ENCODE measurements around the gene TRABD2B. TPM values are rescaled to one million over a fixed set of nuclear protein-coding genes. Genes with fewer than 3 reads are reported as not detected.

TRABD2B gene
- total and polyA plus RNA-seq, 7 donors = 0.08 to 0.76 (median 0.42) TPM

DNA sequence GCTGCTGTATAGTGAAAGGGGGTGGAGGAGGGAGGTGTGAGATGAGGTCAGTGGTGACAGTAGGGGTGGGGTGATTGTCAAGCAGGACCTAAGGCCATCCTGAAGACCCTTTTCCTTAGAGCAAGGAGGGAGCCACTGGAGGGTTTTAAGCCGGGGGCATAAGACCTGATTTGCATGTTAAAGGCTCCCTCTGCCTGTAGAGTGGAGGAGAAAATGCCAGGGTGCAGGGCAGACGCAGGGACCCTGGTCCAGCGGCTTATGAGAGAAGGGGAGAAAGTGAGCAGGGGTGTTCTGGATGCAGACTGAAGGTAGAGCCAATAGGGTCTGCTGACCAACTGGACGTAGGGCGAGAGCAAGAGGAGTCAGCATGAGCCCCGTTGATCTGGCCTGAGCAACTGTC lies 154.1 kb downstream of the TRABD2B start:
- no peaks in the 10 kb centered on the region for H3K27me3 ChIP-seq (ENCODE audit: insufficient read depth in 3 of 3, low read length in 2 of 3)
- WGBS, 3 donors = 63 to 67% (median 66%) methylated on average over 6 of the region's 6 CpGs
- no peak overlapping the region for H3K4me3 ChIP-seq
- H3K36me3 ChIP-seq (ENCODE audit: insufficient read depth in 1 of 2, low read depth in 1 of 2) = no peaks in the 10 kb centered on the region
- H3K9me3 ChIP-seq = no peaks in the 10 kb centered on the region
- DNase-seq (peak in 1 of 2 donors; percentile 23), ATAC-seq (no peak)
- H3K4me1 ChIP-seq = no peaks in the 10 kb centered on the region
- TF ChIP-seq, protein P1, sequence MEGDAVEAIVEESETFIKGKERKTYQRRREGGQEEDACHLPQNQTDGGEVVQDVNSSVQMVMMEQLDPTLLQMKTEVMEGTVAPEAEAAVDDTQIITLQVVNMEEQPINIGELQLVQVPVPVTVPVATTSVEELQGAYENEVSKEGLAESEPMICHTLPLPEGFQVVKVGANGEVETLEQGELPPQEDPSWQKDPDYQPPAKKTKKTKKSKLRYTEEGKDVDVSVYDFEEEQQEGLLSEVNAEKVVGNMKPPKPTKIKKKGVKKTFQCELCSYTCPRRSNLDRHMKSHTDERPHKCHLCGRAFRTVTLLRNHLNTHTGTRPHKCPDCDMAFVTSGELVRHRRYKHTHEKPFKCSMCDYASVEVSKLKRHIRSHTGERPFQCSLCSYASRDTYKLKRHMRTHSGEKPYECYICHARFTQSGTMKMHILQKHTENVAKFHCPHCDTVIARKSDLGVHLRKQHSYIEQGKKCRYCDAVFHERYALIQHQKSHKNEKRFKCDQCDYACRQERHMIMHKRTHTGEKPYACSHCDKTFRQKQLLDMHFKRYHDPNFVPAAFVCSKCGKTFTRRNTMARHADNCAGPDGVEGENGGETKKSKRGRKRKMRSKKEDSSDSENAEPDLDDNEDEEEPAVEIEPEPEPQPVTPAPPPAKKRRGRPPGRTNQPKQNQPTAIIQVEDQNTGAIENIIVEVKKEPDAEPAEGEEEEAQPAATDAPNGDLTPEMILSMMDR (IDR thresholded peaks at IDR 0.05) = no peak
- intact Hi-C loops (cut with DNase I) = no loop called here
- H3K27ac ChIP-seq = no peak overlapping the region

DNA sequence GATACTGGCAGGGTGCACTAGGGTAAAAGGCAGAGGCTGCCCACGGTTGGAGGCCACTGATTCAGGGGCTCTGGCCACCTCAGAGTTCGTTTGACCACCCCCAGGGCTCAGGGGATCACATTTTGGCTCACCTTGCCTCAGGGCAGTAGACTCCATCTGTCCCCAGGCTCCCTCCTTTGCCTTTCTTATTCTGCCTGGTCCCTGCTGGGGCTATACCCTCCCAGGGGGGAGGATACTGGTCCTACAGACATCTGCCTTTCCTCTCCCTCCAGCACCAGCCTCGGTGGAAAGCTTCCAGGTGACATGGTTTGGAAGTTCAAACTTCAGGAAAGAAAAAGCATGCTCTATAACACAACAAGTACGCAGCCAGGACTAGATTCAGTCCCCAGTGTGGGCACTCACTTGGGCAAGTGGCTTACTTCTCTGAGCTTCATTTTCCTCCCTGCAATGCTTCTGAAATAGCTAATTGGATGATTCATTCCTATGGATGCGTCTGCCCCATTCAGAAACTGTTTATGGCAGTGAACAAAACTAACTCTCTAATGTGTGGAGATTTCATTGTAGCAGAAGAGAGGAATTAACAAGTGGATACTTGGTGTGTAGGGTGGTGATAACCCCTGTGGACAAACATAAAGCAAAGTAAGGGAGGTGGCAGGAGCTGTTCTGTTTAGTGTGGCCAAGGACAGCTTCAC lies 154.8 kb downstream of the TRABD2B start:
- TF ChIP-seq, protein P1 (IDR thresholded peaks at IDR 0.05) = no peak
- no peak overlapping the region for H3K27ac ChIP-seq
- intact Hi-C loops (cut with DNase I) = no loop called here
- DNase-seq (peak in 1 of 2 donors; percentile 21), ATAC-seq (no peak)
- H3K27me3 ChIP-seq (ENCODE audit: insufficient read depth in 3 of 3, low read length in 2 of 3) = no peaks in the 10 kb centered on the region
- H3K4me1 ChIP-seq = no peaks in the 10 kb centered on the region
- H3K9me3 ChIP-seq = no peaks in the 10 kb centered on the region
- no peak overlapping the region for H3K4me3 ChIP-seq
- H3K36me3 ChIP-seq (ENCODE audit: insufficient read depth in 1 of 2, low read depth in 1 of 2) = no peaks in the 10 kb centered on the region
- 53 to 57% (median 56%) methylated on average over 5 of the region's 5 CpGs for WGBS, 3 donors

DNA sequence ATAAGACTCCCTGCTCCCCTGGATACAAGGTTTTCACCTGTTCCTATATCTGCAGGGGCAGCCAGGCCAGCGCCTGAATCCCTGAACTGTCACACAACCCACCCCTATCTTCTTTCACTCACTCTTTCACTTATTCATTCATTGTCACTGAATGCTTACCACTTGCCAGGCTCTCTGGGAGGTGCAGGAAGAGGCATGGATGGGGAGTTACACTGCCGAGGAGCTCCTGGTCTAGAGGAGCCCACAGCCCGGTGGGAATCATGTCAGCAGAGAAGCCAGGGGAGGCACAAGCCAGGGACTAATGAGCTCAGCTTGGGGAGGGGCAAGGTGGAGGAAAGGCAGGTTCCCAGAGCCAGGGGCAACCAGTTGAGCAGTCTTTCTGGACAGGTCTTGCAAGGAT lies 155.8 kb downstream of the TRABD2B start:
- WGBS, 3 donors = 71 to 85% (median 80%) methylated on average over 3 of the region's 3 CpGs
- no peaks in the 10 kb centered on the region for H3K4me1 ChIP-seq
- H3K27me3 ChIP-seq (ENCODE audit: insufficient read depth in 3 of 3, low read length in 2 of 3) = no peaks in the 10 kb centered on the region
- DNase-seq (peak in 1 of 2 donors; percentile 16), ATAC-seq (no peak)
- no peak overlapping the region for H3K27ac ChIP-seq
- intact Hi-C loops (cut with DNase I) = no loop called here
- H3K4me3 ChIP-seq = no peak overlapping the region
- no peaks in the 10 kb centered on the region for H3K9me3 ChIP-seq
- TF ChIP-seq, protein P1 (IDR thresholded peaks at IDR 0.05) = no peak
- H3K36me3 ChIP-seq (ENCODE audit: insufficient read depth in 1 of 2, low read depth in 1 of 2) = no peaks in the 10 kb centered on the region

DNA sequence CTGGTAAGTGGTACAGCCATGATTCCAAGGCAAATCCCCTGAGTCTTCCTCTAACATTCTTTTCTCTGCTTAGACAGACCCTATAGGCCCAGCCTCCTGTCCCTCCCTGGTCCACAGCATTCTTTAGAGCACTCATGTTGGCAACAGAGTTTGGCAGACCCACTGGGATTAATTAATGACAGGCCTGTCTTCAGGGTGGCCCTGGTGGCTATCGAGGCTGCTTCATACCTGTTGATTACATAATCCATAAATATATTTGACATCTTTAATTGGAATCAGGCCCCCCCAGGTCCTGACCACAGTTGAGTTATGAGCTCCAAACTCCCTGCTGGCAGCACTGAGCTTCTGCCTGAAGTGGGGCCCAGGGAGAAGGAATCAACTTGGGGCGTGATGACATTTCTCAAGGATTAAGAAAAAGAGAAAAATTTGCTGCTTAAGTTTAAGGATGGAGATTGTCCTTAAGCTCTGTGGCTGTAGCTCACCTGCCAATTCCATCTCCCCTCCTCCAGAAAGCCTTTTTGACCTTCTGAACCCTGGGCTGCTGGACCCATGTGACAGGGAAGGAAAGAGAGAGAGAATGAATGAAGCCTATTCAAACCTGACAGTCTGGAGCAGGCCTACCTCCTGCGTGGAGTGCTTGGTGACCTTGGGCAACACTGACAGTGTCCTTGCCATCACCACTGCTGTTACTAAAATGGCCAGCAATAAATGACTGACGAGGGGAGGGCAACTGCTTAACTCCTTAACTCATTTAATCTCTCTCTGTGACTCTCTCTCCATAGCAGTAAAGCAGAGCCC lies 156.6 kb downstream of the TRABD2B start:
- ATAC-seq (no peak), DNase-seq (peak in 1 of 2 donors; percentile 32)
- Histone ChIP-seq H3K27me3 (ENCODE audit: insufficient read depth in 3 of 3, low read length in 2 of 3) (no peaks in the 10 kb centered on the region), H3K27ac (no peak overlapping the region), H3K9me3 (peaks cover 3% of the 10 kb centered on the region), H3K4me1 (no peaks in the 10 kb centered on the region), H3K4me3 (no peak overlapping the region), H3K36me3 (ENCODE audit: insufficient read depth in 1 of 2, low read depth in 1 of 2) (no peaks in the 10 kb centered on the region)
- WGBS, 3 donors = 69 to 75% (median 72%) methylated on average over 4 of the region's 4 CpGs
- intact Hi-C loops (cut with DNase I) = no loop called here
- TF ChIP-seq, protein P1 (IDR thresholded peaks at IDR 0.05) = no peak

All from psoas muscle (tissue), 8 donors.